IPS-15b (cell line): ENCODE measurements around the gene YTHDC1.

Experiments
- H3K27me3 ChIP-seq: one replicate; pipeline ENCODE4 v1.6.1; 2013; ENCODE audit warnings: low read length; ENCODE audit not compliant: control insufficient read depth, insufficient read depth
- H3K36me3 ChIP-seq: one replicate; pipeline ENCODE4 v1.6.1; 2013; ENCODE audit warnings: low read length; ENCODE audit not compliant: control insufficient read depth, insufficient read depth
- H3K4me1 ChIP-seq: one replicate; pipeline ENCODE4 v1.6.1; 2013; ENCODE audit warnings: mild to moderate bottlenecking, low read length; ENCODE audit not compliant: control insufficient read depth, insufficient read depth
- H3K4me3 ChIP-seq: one replicate; pipeline ENCODE4 v1.5.1; 2013; ENCODE audit warnings: low read depth, low read length
- H3K9ac ChIP-seq: one replicate; pipeline ENCODE4 v1.6.1; 2013; ENCODE audit warnings: low read depth, mild to moderate bottlenecking, low read length
- H3K9me3 ChIP-seq: one replicate; pipeline ENCODE4 v1.6.1; 2013; ENCODE audit warnings: mild to moderate bottlenecking, low read length; ENCODE audit not compliant: control insufficient read depth, insufficient read depth

The YTHDC1 gene

DNA sequence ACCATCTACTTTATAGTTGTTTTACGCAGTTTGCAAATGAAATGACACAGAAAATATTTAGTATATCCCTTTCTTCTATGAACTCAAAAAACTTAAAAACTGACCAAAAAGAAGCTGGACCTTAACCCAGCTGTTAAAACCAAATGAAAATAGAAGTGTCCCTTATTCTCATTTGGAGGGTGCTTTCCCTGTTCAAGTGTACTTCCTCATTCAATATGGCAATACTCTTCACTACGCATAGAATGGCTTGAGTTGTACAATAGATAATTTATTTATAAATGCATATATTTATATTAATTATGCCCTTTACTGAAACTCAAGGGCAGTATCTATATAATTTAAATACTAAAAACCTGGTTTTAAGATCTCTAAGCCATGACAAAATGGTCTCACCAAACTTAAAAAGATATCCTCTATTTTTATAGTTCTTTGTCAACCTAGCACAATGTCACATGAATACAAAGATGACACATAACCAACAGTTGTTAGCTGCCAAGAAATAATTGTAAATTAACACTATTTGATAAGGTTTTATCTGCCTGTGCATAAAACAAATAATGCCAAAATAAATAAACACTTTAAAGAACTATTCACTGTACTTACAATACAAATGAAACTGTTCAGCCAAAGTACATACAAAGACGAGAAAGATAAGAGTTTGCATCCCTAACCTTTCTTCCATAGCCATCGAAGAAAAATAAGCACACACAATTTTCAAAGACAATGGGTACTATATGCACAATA is 25.2 kb downstream of the YTHDC1 start:
- peaks cover 5% of the 10 kb centered on the region for H3K36me3 ChIP-seq

GRCh38 chr4:68319040-68319439 is 30.9 kb downstream of the YTHDC1 start:
- Histone ChIP-seq H3K4me1 (peaks cover 20% of the 10 kb centered on the region), H3K4me3 (no peak overlapping the region), H3K9ac (no peak overlapping the region), H3K9me3 (no peaks in the 10 kb centered on the region), H3K36me3 (peaks cover 22% of the 10 kb centered on the region), H3K27me3 (no peaks in the 10 kb centered on the region)

More for the DNA sequence above, 25.2 kb downstream of the YTHDC1 start:
- Histone ChIP-seq H3K4me1 (no peaks in the 10 kb centered on the region), H3K9me3 (no peaks in the 10 kb centered on the region), H3K9ac (no peak overlapping the region), H3K27me3 (no peaks in the 10 kb centered on the region), H3K4me3 (no peak overlapping the region)

DNA sequence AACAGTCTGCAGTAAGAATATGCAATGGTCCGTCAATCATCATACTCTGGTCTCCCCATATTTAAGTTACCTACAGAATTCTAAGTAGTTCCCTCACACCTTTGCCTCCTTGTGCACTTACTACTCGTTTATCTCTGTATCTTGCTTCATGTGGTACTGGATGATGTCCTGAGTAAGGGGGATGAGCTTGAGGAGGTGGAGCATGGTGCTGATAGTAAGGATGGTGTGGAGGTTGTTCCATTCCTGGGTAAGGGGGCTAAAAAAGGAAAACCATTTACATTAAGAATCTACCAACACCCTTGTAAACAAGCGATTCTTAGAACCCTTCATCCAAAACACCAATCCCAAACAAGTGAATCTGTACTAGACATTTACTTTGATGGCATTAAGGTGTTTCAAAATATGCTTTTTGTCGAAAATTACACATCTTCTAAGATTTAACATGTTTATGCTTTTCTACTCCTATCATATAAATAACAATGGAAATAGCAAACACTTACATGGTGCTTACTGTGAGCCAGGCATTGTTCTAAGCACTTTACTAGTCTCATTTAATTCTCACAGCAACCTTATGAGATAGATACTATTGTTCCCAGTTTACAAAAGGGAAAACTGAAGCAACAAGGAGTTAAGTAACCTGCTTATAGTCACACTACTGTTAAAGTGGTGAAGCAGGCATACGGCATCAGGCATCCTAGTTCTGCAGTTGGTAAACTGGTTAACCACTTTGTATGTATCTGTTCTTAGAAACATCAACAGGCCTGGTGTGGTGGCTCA is 33.5 kb downstream of the YTHDC1 start:
- Histone ChIP-seq H3K27me3 (no peaks in the 10 kb centered on the region), H3K4me3 (no peak overlapping the region), H3K4me1 (peaks cover 20% of the 10 kb centered on the region), H3K36me3 (peaks cover 26% of the 10 kb centered on the region), H3K9ac (no peak overlapping the region), H3K9me3 (no peaks in the 10 kb centered on the region)

DNA sequence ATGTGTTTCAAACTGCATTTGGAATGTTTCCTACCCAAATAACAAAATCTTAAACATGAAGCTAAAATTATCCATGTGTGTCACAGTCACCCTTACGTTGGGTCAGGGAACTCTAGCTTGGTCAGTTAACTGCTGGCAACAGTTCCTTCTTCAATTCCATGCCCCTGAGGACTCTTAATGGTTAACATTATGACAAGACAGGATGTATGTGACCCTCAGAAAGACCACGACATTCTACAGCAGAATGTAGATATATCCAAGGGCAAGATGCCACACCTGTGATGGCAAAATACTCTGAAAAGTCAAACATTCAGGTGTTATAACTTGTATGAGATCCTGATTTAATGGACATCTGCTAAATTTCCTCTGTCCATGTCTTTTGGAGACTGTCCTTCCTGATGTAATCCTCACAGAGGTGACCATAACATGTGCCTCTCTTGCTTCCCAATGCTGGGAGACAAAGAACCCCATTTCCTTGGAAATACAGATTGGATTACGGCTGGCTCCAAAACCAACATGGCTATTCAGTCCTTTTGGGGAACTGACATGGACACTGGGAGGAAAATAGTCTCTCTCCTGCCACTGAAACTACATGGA is 39.1 kb downstream of the YTHDC1 start:
- Histone ChIP-seq H3K9me3 (no peaks in the 10 kb centered on the region), H3K27me3 (no peaks in the 10 kb centered on the region), H3K9ac (no peak overlapping the region), H3K36me3 (peaks cover 8% of the 10 kb centered on the region), H3K4me3 (no peak overlapping the region), H3K4me1 (peaks cover 2% of the 10 kb centered on the region)

DNA sequence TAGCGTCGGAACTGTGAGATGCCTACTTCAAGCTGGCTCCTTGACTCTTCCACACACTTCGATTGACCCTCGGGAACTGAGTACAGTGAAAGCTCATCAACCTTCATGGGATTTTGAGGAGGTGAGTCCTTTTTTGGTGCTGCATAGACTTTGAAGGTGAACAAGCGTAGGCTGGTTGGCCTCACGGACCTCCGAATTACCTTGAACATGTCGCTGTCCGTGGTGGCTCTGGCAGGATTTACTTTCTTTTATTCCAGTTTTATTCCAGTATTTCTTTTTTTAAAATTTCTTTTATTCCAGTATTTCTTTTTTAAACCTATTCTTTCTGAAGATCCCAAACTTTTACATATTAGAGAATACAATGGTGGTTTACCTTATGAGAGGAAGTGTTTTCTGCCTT is 45.2 kb downstream of the YTHDC1 start:
- no peaks in the 10 kb centered on the region for H3K9me3 ChIP-seq

GRCh38 chr4:68299492-68300457 is 50.1 kb downstream of the YTHDC1 start:
- H3K9ac ChIP-seq: no peak overlapping the region
- H3K36me3 ChIP-seq: no peaks in the 10 kb centered on the region
- H3K9me3 ChIP-seq: no peaks in the 10 kb centered on the region
- H3K27me3 ChIP-seq: peaks cover 4% of the 10 kb centered on the region
- no peaks in the 10 kb centered on the region for H3K4me1 ChIP-seq
- H3K4me3 ChIP-seq: no peak overlapping the region

More for the DNA sequence above, 45.2 kb downstream of the YTHDC1 start:
- Histone ChIP-seq H3K27me3 (no peaks in the 10 kb centered on the region), H3K4me3 (no peak overlapping the region), H3K36me3 (no peaks in the 10 kb centered on the region), H3K9ac (no peak overlapping the region), H3K4me1 (no peaks in the 10 kb centered on the region)

DNA sequence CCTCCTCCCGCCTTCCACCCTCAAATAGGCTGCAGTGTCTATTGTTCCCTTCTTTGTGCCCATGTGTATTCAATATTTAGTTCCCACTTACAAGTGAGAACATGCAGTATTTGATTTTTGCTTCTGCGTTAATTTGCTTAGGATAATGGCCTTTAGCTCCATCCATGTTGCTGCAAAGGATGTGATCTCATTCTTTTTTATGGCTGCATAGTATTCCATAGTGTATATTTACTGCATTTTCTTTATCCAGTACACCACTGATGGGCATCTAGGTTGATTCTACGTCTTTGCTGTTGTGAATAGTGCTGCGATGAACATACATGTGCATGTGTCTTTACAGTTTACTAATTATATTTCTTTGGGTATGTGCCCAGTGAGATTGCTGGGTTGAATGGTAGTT is 52.8 kb downstream of the YTHDC1 start:
- Histone ChIP-seq H3K4me1 (no peaks in the 10 kb centered on the region), H3K9me3 (peaks cover 3% of the 10 kb centered on the region), H3K4me3 (no peak overlapping the region)

DNA sequence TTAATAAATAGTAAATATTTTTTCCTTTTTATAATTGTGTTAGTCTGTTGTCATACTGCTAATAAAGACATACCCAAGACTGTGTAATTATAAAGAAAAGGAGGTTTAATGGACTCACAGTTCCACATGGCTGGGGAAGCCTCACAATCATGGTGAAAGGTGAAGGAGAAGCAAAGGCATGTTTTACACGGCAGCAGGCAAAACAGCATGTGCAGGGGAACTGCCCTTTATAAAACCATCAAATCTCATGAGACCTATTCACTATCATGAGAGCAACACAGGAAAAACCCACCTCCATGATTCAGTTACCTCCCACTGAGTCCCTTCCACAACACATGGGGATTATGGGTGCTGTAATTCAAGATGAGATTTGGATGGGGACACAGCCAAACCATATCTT is 58.6 kb downstream of the YTHDC1 start:
- H3K4me3 ChIP-seq: no peak overlapping the region
- H3K36me3 ChIP-seq: no peaks in the 10 kb centered on the region
- no peaks in the 10 kb centered on the region for H3K4me1 ChIP-seq
- peaks cover 4% of the 10 kb centered on the region for H3K27me3 ChIP-seq
- peaks cover 3% of the 10 kb centered on the region for H3K9me3 ChIP-seq
- no peak overlapping the region for H3K9ac ChIP-seq

More for the DNA sequence above, 52.8 kb downstream of the YTHDC1 start:
- Histone ChIP-seq H3K27me3 (peaks cover 4% of the 10 kb centered on the region), H3K9ac (no peak overlapping the region), H3K36me3 (no peaks in the 10 kb centered on the region)

- Histone ChIP-seq H3K9ac (no peak overlapping the region), H3K4me1 (peaks cover 5% of the 10 kb centered on the region), H3K36me3 (no peaks in the 10 kb centered on the region), H3K4me3 (no peak overlapping the region), H3K27me3 (no peaks in the 10 kb centered on the region), H3K9me3 (no peaks in the 10 kb centered on the region)
Measured at GRCh38 chr4:68288393-68288740, 61.5 kb downstream of the YTHDC1 start.

GRCh38 chr4:68287704-68288392 is 62.0 kb downstream of the YTHDC1 start:
- H3K27me3 ChIP-seq: no peaks in the 10 kb centered on the region
- H3K4me3 ChIP-seq: no peak overlapping the region
- H3K9me3 ChIP-seq: no peaks in the 10 kb centered on the region
- H3K9ac ChIP-seq: no peak overlapping the region
- peaks cover 5% of the 10 kb centered on the region for H3K4me1 ChIP-seq
- no peaks in the 10 kb centered on the region for H3K36me3 ChIP-seq

GRCh38 chr4:68283714-68284113 is 66.2 kb downstream of the YTHDC1 start:
- H3K9ac ChIP-seq: no peak overlapping the region
- H3K4me1 ChIP-seq: peaks cover 5% of the 10 kb centered on the region
- H3K36me3 ChIP-seq: no peaks in the 10 kb centered on the region
- H3K9me3 ChIP-seq: no peaks in the 10 kb centered on the region
- H3K4me3 ChIP-seq: no peak overlapping the region
- H3K27me3 ChIP-seq: no peaks in the 10 kb centered on the region
